H1 (cell line): ENCODE data around the gene PLPPR3.

ENCODE experiments used
- BACH1 ChIP-seq: IDR thresholded peaks from 2 replicates; pipeline ENCODE4 v1.6.1; 2012; ENCODE audit warnings: low read length, improper control_type of control experiment
- CEBPB ChIP-seq: IDR thresholded peaks from 2 replicates; pipeline ENCODE4 v1.6.1; 2012; ENCODE audit warnings: low read depth, low read length
- CTCF ChIP-seq, 3 experiments: IDR thresholded peaks; 1 replicate in 2 of 3; 2 replicates in 1 of 3; pipeline versions ENCODE4 v1.5.1 to v1.6.1; 2011; ENCODE audit warnings: low read length in 3 of 3, mild to moderate bottlenecking in 3 of 3, inconsistent platforms in 2 of 3, low read depth in 1 of 3, moderate library complexity in 1 of 3; ENCODE audit not compliant: insufficient read depth in 1 of 3; ENCODE audit errors: control extremely low read depth in 1 of 3
- EZH2 ChIP-seq: fragments of 200-600 bp; sonication (generic); IDR thresholded peaks from 2 replicates; pipeline ENCODE4 v1.7.1; 2012; ENCODE audit warnings: low read depth, mild to moderate bottlenecking, moderate library complexity, low read length, inconsistent platforms; ENCODE audit not compliant: severe bottlenecking
- FOSL1 ChIP-seq: IDR thresholded peaks from 2 replicates; pipeline ENCODE4 v1.6.1; 2011; ENCODE audit warnings: mild to moderate bottlenecking, low read depth, low read length, moderate library complexity; ENCODE audit not compliant: insufficient read depth
- POLR2A ChIP-seq, 2 experiments: IDR thresholded peaks; 1 replicate in 1 of 2; 2 replicates in 1 of 2; pipeline ENCODE4 v1.6.1; 2011; ENCODE audit warnings: low read depth in 2 of 2, low read length in 2 of 2, mild to moderate bottlenecking in 2 of 2; ENCODE audit errors: control extremely low read depth in 1 of 2

GRCh38 chr19:810883-811489, 10.8 kb downstream of the PLPPR3 start:
- no peak for TF ChIP-seq FOSL1
- no peak; a peak in 1 of 3 replicates for TF ChIP-seq POLR2A (IDR thresholded peaks at IDR 0.05; ENCODE audit: control extremely low read depth in 1 of 2, low read depth in 2 of 2, low read length in 2 of 2)
- TF ChIP-seq EZH2: no peak
- TF ChIP-seq CTCF (IDR thresholded peaks at IDR 0.05; ENCODE audit: control extremely low read depth in 1 of 3, insufficient read depth in 1 of 3, low read depth in 1 of 3, low read length in 3 of 3): no peak
- no peak for TF ChIP-seq CEBPB
- TF ChIP-seq BACH1: no peak
